ENCODE data around the gene LAMA1. TPM values are rescaled to one million over a fixed set of nuclear protein-coding genes. Genes with fewer than 3 reads are reported as not detected.

Gene LAMA1
- total and polyA plus RNA-seq, 10 of the 15 experiments (the other 5 are each of a cell fraction or from before 2014, with no cell fraction given), result under 0.01 to 1.9 (median 0.06) TPM; not detected in 6

- Histone ChIP-seq H3K9ac (ENCODE audit: control insufficient read depth, insufficient read depth, low read length) (no peak overlapping the region), H3K79me2 (ENCODE audit: control insufficient read depth, insufficient read depth, low read length) (no peaks in the 10 kb centered on the region), H3K27ac (ENCODE audit: control insufficient read depth, insufficient read depth) (no peak overlapping the region), H3K4me3 (no peak overlapping the region), H3K4me1 (ENCODE audit: control insufficient read depth, insufficient read depth, low read length) (no peaks in the 10 kb centered on the region), H3K4me2 (ENCODE audit: control insufficient read depth, insufficient read depth) (no peak overlapping the region), H4K20me1 (ENCODE audit: control insufficient read depth, insufficient read depth) (no peaks in the 10 kb centered on the region), H3K27me3 (replicated peaks in 1 of 2; ENCODE audit: control insufficient read depth in 2 of 2, insufficient read depth in 2 of 2, low read length in 1 of 2) (no peaks in the 10 kb centered on the region), H2AFZ (ENCODE audit: control insufficient read depth, low read depth, low read length) (no peak overlapping the region), H3K36me3 (ENCODE audit: control insufficient read depth in 2 of 2, insufficient read depth in 2 of 2, low read length in 1 of 2) (no peaks in the 10 kb centered on the region), H3K9me3 (replicated peaks; ENCODE audit: control insufficient read depth, insufficient read depth, low read length) (no peaks in the 10 kb centered on the region)
- ATAC-seq (no peak), DNase-seq (ENCODE audit: low read depth, low spot score) (no peak), FAIRE-seq (no peak)
- ChIA-PET CTCF (no interaction called here), RAD21 (ENCODE audit: unreplicated experiment) (no interaction called here), SMC1A (ENCODE audit: uncharacterized antibody, unreplicated experiment) (no interaction called here), POLR2A (no interaction called here)
- BruUV-seq (replicated peaks), result no TSS peak
- intact Hi-C loops (cut with micrococcal nuclease; ENCODE audit: unreplicated experiment), result no loop called here
- WGBS (ENCODE audit: insufficient coverage, insufficient replicate concordance, low lambda C conversion rate, missing lambda C conversion rate), result 11% methylated on average over 5 of the region's 5 CpGs
- TF ChIP-seq RCOR1 (conservative IDR thresholded peaks at IDR 0.05; ENCODE audit: low read depth, low read length) (no peak), MEF2B (IDR thresholded peaks at IDR 0.05; ENCODE audit: partially characterized antibody, poor library complexity, severe bottlenecking) (no peak)
- in situ Hi-C loops (cut with MboI), result no loop called here
These were observed 51.9 kb downstream of the LAMA1 start for GRCh38 chr18:7065736-7066135.

- no peak overlapping the region for H3K4me2 ChIP-seq (ENCODE audit: control insufficient read depth, insufficient read depth)
- H2AFZ ChIP-seq (ENCODE audit: control insufficient read depth, low read depth, low read length), result no peak overlapping the region
- no peaks in the 10 kb centered on the region for H3K9me3 ChIP-seq (replicated peaks; ENCODE audit: control insufficient read depth, insufficient read depth, low read length)
- intact Hi-C loops (cut with micrococcal nuclease; ENCODE audit: unreplicated experiment), result no loop called here
- WGBS (ENCODE audit: insufficient coverage, insufficient replicate concordance, low lambda C conversion rate, missing lambda C conversion rate), result 18% methylated on average over 3 of the region's 3 CpGs
- in situ Hi-C loops (cut with MboI), result no loop called here
- no peaks in the 10 kb centered on the region for H3K4me1 ChIP-seq (ENCODE audit: control insufficient read depth, insufficient read depth, low read length)
- POLR2A ChIA-PET, result no interaction called here
- CTCF ChIA-PET, result no interaction called here
- H4K20me1 ChIP-seq (ENCODE audit: control insufficient read depth, insufficient read depth), result no peaks in the 10 kb centered on the region
- H3K36me3 ChIP-seq (ENCODE audit: control insufficient read depth in 2 of 2, insufficient read depth in 2 of 2, low read length in 1 of 2), result no peaks in the 10 kb centered on the region
- DNase-seq (ENCODE audit: low read depth, low spot score), result no peak
- no peak overlapping the region for H3K27ac ChIP-seq (ENCODE audit: control insufficient read depth, insufficient read depth)
- H3K4me3 ChIP-seq, result no peak overlapping the region
- no peak for FAIRE-seq
- SMC1A ChIA-PET (ENCODE audit: uncharacterized antibody, unreplicated experiment), result interaction anchor here (0.6 kb wide), 1 partner anchor 570 kb away, joined by 3 read pairs; no protein-coding TSS in a partner anchor
- H3K9ac ChIP-seq (ENCODE audit: control insufficient read depth, insufficient read depth, low read length), result no peak overlapping the region
- RAD21 ChIA-PET (ENCODE audit: unreplicated experiment), result no interaction called here
- no peaks in the 10 kb centered on the region for H3K27me3 ChIP-seq (replicated peaks in 1 of 2; ENCODE audit: control insufficient read depth in 2 of 2, insufficient read depth in 2 of 2, low read length in 1 of 2)
- ATAC-seq, result no peak
- no TSS peak for BruUV-seq (replicated peaks)
- TF ChIP-seq MXI1 (IDR thresholded peaks at IDR 0.05; ENCODE audit: low read depth, low read length) (no peak), SIN3A (IDR thresholded peaks at IDR 0.05; ENCODE audit: low read depth, low read length) (no peak), USF2 (IDR thresholded peaks at IDR 0.05; ENCODE audit: borderline replicate concordance, low read depth, low read length) (no peak), TCF7 (IDR thresholded peaks at IDR 0.05; ENCODE audit: borderline replicate concordance) (no peak), NFYB (IDR thresholded peaks at IDR 0.05; ENCODE audit: insufficient read depth, low read depth, low read length) (no peak), JUNB (IDR thresholded peaks at IDR 0.05) (no peak), SMC3 (IDR thresholded peaks at IDR 0.05; ENCODE audit: borderline replicate concordance, low read length) (no peak)
- TF ChIP-seq, protein P1, sequence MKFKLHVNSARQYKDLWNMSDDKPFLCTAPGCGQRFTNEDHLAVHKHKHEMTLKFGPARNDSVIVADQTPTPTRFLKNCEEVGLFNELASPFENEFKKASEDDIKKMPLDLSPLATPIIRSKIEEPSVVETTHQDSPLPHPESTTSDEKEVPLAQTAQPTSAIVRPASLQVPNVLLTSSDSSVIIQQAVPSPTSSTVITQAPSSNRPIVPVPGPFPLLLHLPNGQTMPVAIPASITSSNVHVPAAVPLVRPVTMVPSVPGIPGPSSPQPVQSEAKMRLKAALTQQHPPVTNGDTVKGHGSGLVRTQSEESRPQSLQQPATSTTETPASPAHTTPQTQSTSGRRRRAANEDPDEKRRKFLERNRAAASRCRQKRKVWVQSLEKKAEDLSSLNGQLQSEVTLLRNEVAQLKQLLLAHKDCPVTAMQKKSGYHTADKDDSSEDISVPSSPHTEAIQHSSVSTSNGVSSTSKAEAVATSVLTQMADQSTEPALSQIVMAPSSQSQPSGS (IDR thresholded peaks at IDR 0.05; ENCODE audit: low read length), result no peak
- TF ChIP-seq, protein P2, sequence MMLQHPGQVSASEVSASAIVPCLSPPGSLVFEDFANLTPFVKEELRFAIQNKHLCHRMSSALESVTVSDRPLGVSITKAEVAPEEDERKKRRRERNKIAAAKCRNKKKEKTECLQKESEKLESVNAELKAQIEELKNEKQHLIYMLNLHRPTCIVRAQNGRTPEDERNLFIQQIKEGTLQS (IDR thresholded peaks at IDR 0.05; ENCODE audit: borderline replicate concordance, extremely low read depth, low read depth, low read length), result no peak
- H3K79me2 ChIP-seq (ENCODE audit: control insufficient read depth, insufficient read depth, low read length), result no peaks in the 10 kb centered on the region
These were observed 53.3 kb downstream of the LAMA1 start for GRCh38 chr18:7064346-7064745.

Data from GM12878 (cell line).